Measurements from ENCODE around the gene SNRPA. TPM values are rescaled to one million over a fixed set of nuclear protein-coding genes. Genes with fewer than 3 reads are reported as not detected.

The SNRPA gene
- total RNA-seq, 1 donor, result 20.6 TPM

GRCh38 chr19:40709817-40710216 is 41.2 kb upstream of the SNRPA start:
- Histone ChIP-seq H3K27me3 (ENCODE audit: insufficient read depth, low read length) (no peaks in the 10 kb centered on the region), H3K4me1 (ENCODE audit: insufficient read depth, low read length) (peaks cover 13% of the 10 kb centered on the region), H3K79me2 (ENCODE audit: insufficient read depth, low read length) (peaks cover 12% of the 10 kb centered on the region), H3K36me3 (ENCODE audit: insufficient read depth, low read length) (peaks cover 20% of the 10 kb centered on the region), H3K4me3 (ENCODE audit: insufficient read depth, low read length) (no peak overlapping the region), H3K27ac (ENCODE audit: low read depth, low read length) (no peak overlapping the region), H3K4me2 (ENCODE audit: insufficient read depth, low read length) (no peak overlapping the region), H2AFZ (ENCODE audit: low read length) (no peak overlapping the region), H3K9me3 (ENCODE audit: low read depth, low read length) (no peaks in the 10 kb centered on the region), H4K20me1 (ENCODE audit: insufficient read depth, low read length) (no peaks in the 10 kb centered on the region)
- TF ChIP-seq, protein P1, sequence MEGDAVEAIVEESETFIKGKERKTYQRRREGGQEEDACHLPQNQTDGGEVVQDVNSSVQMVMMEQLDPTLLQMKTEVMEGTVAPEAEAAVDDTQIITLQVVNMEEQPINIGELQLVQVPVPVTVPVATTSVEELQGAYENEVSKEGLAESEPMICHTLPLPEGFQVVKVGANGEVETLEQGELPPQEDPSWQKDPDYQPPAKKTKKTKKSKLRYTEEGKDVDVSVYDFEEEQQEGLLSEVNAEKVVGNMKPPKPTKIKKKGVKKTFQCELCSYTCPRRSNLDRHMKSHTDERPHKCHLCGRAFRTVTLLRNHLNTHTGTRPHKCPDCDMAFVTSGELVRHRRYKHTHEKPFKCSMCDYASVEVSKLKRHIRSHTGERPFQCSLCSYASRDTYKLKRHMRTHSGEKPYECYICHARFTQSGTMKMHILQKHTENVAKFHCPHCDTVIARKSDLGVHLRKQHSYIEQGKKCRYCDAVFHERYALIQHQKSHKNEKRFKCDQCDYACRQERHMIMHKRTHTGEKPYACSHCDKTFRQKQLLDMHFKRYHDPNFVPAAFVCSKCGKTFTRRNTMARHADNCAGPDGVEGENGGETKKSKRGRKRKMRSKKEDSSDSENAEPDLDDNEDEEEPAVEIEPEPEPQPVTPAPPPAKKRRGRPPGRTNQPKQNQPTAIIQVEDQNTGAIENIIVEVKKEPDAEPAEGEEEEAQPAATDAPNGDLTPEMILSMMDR (IDR thresholded peaks at IDR 0.05; ENCODE audit: extremely low read depth, low read depth, low read length), result no peak
- DNase-seq (ENCODE audit: insufficient read length, low spot score, missing footprints), result no peak

GRCh38 chr19:40713939-40714338 is 37.1 kb upstream of the SNRPA start:
- H3K27me3 ChIP-seq (ENCODE audit: insufficient read depth, low read length), result no peaks in the 10 kb centered on the region
- DNase-seq (ENCODE audit: insufficient read length, low spot score, missing footprints), result no peak
- peak overlapping the region; percentile 80 for H3K4me3 ChIP-seq (ENCODE audit: insufficient read depth, low read length)
- TF ChIP-seq, protein P1 (IDR thresholded peaks at IDR 0.05; ENCODE audit: extremely low read depth, low read depth, low read length), result no peak
- peak overlapping the region; percentile 100 for H3K27ac ChIP-seq (ENCODE audit: low read depth, low read length)
- no peaks in the 10 kb centered on the region for H3K9me3 ChIP-seq (ENCODE audit: low read depth, low read length)
- H3K36me3 ChIP-seq (ENCODE audit: insufficient read depth, low read length), result peaks cover 11% of the 10 kb centered on the region
- H2AFZ ChIP-seq (ENCODE audit: low read length), result no peak overlapping the region
- H4K20me1 ChIP-seq (ENCODE audit: insufficient read depth, low read length), result no peaks in the 10 kb centered on the region
- peak overlapping the region; percentile 77 for H3K4me2 ChIP-seq (ENCODE audit: insufficient read depth, low read length)
- peaks cover 28% of the 10 kb centered on the region for H3K4me1 ChIP-seq (ENCODE audit: insufficient read depth, low read length)
- H3K79me2 ChIP-seq (ENCODE audit: insufficient read depth, low read length), result peaks cover 29% of the 10 kb centered on the region

- Histone ChIP-seq H3K36me3 (ENCODE audit: insufficient read depth, low read length) (peaks cover 11% of the 10 kb centered on the region), H3K4me2 (ENCODE audit: insufficient read depth, low read length) (peak overlapping the region; percentile 77), H3K27me3 (ENCODE audit: insufficient read depth, low read length) (no peaks in the 10 kb centered on the region), H3K9me3 (ENCODE audit: low read depth, low read length) (no peaks in the 10 kb centered on the region), H3K79me2 (ENCODE audit: insufficient read depth, low read length) (peaks cover 36% of the 10 kb centered on the region), H2AFZ (ENCODE audit: low read length) (peak overlapping the region; percentile 90), H3K4me3 (ENCODE audit: insufficient read depth, low read length) (peak overlapping the region; percentile 80), H3K4me1 (ENCODE audit: insufficient read depth, low read length) (peaks cover 32% of the 10 kb centered on the region), H3K27ac (ENCODE audit: low read depth, low read length) (peak overlapping the region; percentile 100), H4K20me1 (ENCODE audit: insufficient read depth, low read length) (peaks cover 4% of the 10 kb centered on the region)
- DNase-seq (ENCODE audit: insufficient read length, low spot score, missing footprints), result peak; percentile 98
- TF ChIP-seq, protein P1 (IDR thresholded peaks at IDR 0.05; ENCODE audit: extremely low read depth, low read depth, low read length), result no peak
These were observed 36.3 kb upstream of the SNRPA start for GRCh38 chr19:40714441-40715299.

DNA sequence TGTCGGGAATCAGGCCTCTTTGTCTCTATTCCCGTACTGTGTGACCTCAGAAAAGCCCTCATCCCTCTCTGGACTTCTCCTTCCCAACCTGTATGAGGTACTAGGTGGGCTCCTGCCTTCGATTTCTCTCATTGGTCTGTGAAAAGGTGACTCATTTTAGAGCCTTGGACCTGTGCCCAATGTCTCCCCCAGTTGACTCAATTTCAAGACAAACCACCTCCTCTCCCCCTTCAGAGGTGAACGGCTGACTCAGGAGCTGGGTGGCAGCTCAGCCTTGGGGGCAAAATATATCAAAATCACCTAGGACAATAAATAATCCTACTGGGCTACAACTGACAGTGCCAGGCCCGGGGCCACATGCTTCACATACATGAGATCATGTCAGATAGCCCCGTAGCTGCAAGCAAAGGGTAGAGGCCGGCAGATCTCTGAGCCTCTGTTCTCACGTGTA is 34.9 kb upstream of the SNRPA start:
- peak overlapping the region; percentile 84 for H2AFZ ChIP-seq (ENCODE audit: low read length)
- H4K20me1 ChIP-seq (ENCODE audit: insufficient read depth, low read length), result peaks cover 4% of the 10 kb centered on the region
- H3K27ac ChIP-seq (ENCODE audit: low read depth, low read length), result peak overlapping the region; percentile 100
- peaks cover 50% of the 10 kb centered on the region for H3K79me2 ChIP-seq (ENCODE audit: insufficient read depth, low read length)
- H3K36me3 ChIP-seq (ENCODE audit: insufficient read depth, low read length), result peaks cover 6% of the 10 kb centered on the region
- H3K4me1 ChIP-seq (ENCODE audit: insufficient read depth, low read length), result peaks cover 45% of the 10 kb centered on the region
- H3K4me2 ChIP-seq (ENCODE audit: insufficient read depth, low read length), result peak overlapping the region; percentile 77
- TF ChIP-seq, protein P1 (IDR thresholded peaks at IDR 0.05; ENCODE audit: extremely low read depth, low read depth, low read length), result no peak
- no peaks in the 10 kb centered on the region for H3K9me3 ChIP-seq (ENCODE audit: low read depth, low read length)
- peak overlapping the region; percentile 86 for H3K4me3 ChIP-seq (ENCODE audit: insufficient read depth, low read length)
- DNase-seq (ENCODE audit: insufficient read length, low spot score, missing footprints), result no peak
- no peaks in the 10 kb centered on the region for H3K27me3 ChIP-seq (ENCODE audit: insufficient read depth, low read length)
